GM19468 (cell line): ENCODE data around the gene BLOC1S1.

Source experiments
- ATAC-seq: cut with Tn5 transposase; IDR thresholded peaks from one replicate; pipeline ENCODE4 v1.9.1; 2021; ENCODE audit warnings: mild to moderate bottlenecking, moderate library complexity, moderate number of reproducible peaks; ENCODE audit not compliant: unreplicated experiment; ENCODE audit errors: extremely low read depth

Gene BLOC1S1

DNA sequence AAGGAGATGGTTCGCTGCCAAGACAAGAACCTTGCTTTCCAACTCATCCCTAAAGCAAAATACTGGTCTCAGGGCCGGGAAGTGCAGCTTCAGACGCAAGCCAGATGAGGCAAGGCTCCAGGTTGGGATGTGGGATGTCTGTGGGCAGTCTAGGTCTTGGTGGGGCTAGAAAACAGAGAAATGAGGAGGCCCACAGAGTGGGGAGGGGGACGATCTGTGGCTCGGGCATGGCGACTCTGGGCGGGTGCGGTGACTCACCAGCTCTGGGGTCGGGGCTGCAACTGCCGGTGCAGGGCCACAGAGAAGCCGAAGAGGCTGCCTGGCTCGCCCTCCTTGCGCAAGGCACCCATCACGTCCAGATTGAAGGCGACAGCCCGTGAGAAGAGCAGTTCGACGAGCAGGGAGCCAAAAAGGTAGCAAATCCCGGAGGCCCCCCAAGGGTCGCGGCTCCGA lies 8.6 kb upstream of the BLOC1S1 start:
- no peak for ATAC-seq

DNA sequence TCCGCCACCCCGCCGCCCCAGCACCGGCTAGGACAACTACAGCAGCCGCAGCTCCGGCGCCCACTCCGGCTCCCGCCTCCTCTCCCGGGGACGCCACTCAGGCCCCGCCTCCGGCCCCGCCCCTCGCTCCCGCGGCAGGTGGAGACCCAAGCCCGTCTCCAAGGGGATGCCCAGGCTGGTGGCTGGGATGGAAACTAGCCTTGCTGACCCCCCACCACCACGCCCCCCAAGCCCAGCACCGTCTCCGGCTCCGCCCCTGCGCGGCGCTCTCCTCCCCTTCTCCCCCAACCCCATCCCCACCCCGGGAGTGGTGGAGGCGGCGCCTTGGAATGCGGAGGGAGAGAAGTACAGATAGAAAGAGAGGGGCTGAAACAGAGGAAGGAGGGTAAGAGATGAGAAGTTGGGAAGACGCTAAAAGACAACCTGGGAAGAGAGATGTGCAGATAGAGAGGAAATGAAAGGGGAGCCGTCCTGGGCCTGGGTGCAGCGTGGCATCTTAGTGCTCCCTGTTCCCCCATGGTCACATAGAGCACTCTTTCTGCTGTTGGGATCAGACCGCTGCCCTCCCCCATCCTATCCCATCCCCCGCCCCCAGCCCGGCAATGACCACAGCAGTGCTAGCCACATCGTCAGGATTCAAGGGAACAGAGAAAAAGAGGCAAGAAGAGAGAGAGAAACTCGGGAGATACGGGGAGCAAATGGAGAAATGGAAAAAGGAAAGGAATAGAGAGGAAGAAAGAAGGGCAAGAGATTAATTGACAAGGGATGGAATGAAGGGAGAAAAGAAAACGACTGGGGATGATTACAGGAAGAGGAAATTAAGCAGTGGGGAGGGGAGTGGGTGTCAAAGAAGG lies 7.8 kb upstream of the BLOC1S1 start, which contains the start of gene ITGA7:
Gene ITGA7 (minus strand): TSS at position 64 of the 854 bp plus-strand sequence. CDS start 222 bp downstream, outside the sequence.
- no peak for ATAC-seq

- ATAC-seq, result no peak
Measured at GRCh38 chr12:55708695-55709233, 7.1 kb upstream of the BLOC1S1 start.

GRCh38 chr12:55711786-55712553 lies 3.9 kb upstream of the BLOC1S1 start:
- ATAC-seq, result no peak

DNA sequence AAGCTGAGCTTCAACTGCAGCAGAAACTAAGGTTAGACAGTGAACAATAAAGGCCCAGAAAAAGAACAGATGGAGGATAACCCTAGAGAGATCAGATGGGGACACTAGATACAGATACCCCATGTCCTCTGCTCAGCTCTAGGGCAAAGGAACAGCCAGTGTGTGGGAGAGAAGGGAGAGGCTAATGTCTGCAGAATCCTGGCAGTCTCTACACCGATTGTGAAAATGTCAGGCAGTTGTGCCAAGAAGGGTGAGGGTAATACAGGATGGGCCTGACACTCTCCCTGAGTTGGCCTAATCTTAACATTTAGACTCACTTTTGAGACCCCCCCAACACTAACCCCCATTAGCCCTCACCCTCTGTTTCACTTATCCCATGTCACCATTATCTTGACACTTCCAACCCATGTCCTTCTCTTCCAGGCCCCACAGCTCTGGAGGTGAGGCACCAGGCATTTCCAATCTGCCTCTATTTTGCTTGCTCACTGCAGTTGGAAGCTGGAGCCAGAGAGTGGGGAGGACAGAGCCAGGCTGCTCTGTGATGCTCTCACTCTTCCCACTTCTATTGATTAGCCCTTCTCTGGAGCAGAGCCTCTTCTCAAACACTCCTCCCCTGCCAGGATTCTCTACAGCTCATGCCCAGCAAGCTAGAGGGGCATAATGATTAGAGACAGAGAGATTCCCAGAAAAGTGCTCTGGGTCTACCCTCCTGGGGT lies 3.0 kb upstream of the BLOC1S1 start:
- ATAC-seq, result no peak

DNA sequence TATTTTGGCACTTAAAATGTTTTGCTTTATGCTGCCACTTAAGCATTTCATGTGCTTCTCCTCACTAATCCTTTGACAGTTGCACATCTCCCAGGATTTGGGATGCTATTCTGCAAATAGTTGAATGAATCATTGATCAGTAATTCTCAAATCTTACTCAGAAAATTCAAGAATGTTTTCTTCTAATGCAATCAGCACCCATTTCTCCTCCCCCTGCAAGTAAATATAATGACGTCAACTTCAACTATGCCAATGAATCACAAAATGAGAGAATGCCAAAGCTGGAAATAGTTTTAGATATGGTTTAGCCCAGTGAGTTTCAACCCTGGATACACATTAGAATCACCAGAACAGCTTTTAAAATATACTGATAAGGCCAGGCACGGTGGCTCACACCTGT lies 2.1 kb upstream of the BLOC1S1 start:
- ATAC-seq, result no peak

DNA sequence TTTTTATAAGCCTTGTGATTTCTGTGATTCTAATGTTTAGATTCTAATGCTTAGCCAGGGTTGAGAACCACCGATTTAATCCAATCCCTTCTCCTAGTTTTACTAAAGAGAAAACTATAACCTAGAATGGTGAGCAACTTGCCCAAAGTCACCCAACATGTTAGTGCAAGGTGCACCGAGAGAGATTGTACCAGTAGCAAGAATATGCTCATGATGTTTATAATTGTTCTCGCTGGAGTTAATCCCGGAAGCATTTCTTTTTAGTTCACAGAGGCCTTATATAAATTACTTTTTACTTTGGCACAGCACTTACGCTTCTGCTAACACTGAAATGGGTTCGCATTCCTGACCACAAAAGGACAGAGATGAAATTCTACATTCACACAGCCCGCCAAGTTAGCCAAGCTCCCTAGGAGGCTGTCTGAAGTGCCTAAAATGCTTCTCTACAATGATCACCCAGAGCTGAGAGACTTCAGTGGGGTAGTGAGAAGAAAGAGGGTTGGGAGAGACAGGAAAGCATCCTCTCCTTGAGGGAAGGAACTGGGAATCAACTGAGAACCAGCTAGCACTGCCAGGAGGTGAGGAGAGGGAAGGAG lies 579 bp upstream of the BLOC1S1 start:
- no peak for ATAC-seq

- no peak for ATAC-seq
Measured at GRCh38 chr12:55716582-55716957, 724 bp downstream of the BLOC1S1 start.

GRCh38 chr12:55717011-55718007 lies 1.5 kb downstream of the BLOC1S1 start:
- ATAC-seq, result no peak

GRCh38 chr12:55718015-55718414 lies 2.2 kb downstream of the BLOC1S1 start:
- no peak for ATAC-seq

DNA sequence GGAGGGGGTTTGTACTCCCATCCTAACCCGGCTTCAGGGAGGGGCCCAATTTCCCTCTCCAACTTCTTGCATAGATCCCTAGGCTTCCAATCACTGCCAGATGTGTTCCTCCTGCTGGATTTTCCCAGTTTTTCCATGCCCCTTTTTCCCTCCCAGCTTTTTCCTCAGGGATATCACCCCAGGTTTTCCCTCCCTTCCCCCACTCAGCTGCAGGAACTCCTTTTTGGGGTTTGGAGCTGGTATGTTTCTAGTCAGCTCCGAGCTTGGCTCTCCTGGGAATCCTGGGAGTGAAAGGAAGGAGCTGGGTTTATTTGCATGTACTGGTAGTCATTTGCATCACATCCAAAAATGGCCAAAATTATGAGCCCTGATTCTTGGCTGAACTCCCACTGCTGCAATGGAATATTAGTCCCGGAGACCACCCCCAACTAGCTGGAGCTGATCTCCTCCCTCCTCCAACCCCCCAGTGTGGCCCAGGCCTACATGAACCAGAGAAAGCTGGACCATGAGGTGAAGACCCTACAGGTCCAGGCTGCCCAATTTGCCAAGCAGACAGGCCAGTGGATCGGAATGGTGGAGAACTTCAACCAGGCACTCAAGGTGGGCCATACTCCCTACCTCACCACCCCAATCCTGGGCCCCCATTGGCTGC lies 2.9 kb downstream of the BLOC1S1 start:
- no peak for ATAC-seq

GRCh38 chr12:55719371-55719770 lies 3.5 kb downstream of the BLOC1S1 start:
- ATAC-seq, result no peak

DNA sequence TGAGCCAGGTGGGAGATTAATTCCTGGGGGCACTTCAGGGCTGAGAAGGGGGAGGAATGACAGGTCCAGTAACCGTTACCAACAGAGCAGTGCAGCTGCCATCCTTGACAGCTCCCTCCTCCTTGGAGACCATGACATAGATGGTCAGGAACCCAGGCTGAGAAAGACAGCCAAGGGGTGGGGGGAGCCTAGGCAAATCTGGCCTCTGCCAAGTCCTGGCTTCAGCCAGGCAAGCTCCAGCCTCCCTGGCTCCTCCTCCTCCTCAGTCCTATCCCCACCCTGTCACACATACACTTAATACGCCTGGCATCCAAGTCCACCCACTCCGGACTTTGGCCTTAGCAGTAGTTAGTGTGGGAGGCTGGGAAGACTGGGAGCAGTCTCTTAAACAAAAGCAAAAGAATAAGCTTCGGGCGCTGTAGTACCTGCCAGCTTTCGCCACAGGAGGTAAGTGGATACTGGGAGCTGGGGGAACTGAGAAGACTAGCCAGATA lies 4.3 kb downstream of the BLOC1S1 start, which contains the start of gene RDH5:
Gene RDH5 (plus strand): TSS at position 323 of the 494 bp plus-strand sequence. CDS start 792 bp downstream, outside the sequence.
- ATAC-seq, result no peak

- ATAC-seq, result no peak
Measured at GRCh38 chr12:55720894-55721444, 5.1 kb downstream of the BLOC1S1 start.

- no peak for ATAC-seq
Measured at GRCh38 chr12:55721601-55722213, 5.9 kb downstream of the BLOC1S1 start.

DNA sequence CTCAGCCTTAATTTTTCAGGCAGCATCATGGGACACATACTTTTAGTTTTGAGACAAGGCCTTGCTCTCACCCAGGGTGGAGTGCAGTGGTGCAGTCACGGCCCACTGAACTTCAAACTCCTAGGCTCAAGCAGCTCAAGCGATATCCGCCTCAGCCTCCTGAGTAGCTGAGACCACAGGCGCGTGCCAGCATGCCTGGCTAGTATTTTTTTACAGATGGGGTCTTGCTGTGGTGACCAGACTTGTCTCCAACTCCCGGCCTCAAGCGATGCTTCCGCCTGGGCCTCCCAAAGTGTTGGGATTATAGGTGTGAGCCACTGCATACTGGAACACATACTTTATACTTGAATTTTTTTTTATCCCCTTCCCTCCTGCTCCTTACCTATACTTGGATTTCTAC lies 7.1 kb downstream of the BLOC1S1 start:
- ATAC-seq, result no peak

DNA sequence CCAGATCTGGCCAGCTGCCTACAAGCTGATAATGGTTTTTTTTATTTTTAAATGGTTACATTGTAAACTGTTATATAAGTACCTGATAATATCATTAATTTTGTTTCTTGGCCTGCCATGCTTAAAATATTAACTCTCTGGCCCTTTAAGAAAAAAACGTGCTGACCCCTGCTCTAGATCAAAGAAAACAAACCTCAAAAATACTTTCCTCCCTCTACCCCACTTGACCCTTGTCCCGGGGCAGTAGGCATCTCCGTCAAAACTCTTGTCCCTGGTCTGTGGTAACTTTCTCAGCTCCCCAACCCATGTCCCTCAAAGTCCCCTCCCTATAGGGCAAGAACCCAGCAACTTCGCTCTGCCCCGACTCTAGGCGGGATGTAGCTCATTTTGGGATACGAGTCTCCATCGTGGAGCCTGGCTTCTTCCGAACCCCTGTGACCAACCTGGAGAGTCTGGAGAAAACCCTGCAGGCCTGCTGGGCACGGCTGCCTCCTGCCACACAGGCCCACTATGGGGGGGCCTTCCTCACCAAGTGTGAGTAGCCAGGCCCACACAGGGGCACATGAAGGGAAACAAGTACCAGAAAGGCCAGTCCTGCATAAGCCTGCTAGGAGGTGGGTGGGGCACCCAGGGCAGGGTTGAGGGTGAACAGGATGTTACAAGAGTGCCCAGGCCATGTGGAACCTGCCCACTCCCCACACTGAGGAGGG lies 7.8 kb downstream of the BLOC1S1 start:
- ATAC-seq, result no peak
